ENCODE measurements around the gene MYEOV. TPM values are rescaled to one million over a fixed set of nuclear protein-coding genes. Genes with fewer than 3 reads are reported as not detected.

MYEOV gene
- total and polyA plus RNA-seq, 2 of the 8 experiments (the other 6 are each of a cell fraction or from before 2014, with no cell fraction given), result 0.44 to 0.67 TPM

GRCh38 chr11:69267395-69267805 is 26.6 kb upstream of the MYEOV start:
- H4K91ac ChIP-seq (replicated peaks; ENCODE audit: insufficient read length, low read length), result no peak overlapping the region
- no peak overlapping the region for H3K9ac ChIP-seq (replicated peaks in 1 of 4; ENCODE audit: extremely low read depth in 1 of 4, low read depth in 3 of 4, low read length in 3 of 4)
- no peak overlapping the region for H2AK5ac ChIP-seq (ENCODE audit: low read depth, low read length)
- CTCF ChIA-PET (ENCODE audit: partially characterized antibody), result interaction anchor here (1.0 to 1.5 kb wide), 3 partner anchors 10 to 376 kb away, joined by 3 read pairs; no protein-coding TSS in a partner anchor
- no peak overlapping the region for H4K5ac ChIP-seq (ENCODE audit: insufficient read length, low read depth, low read length)
- no peaks in the 10 kb centered on the region for H3K36me3 ChIP-seq (ENCODE audit: control insufficient read depth in 2 of 4, insufficient read depth in 4 of 4, low read length in 3 of 4)
- no peaks in the 10 kb centered on the region for H3K27me3 ChIP-seq (replicated peaks in 1 of 4; ENCODE audit: control insufficient read depth in 3 of 4, extremely low read depth in 1 of 4, insufficient read depth in 3 of 4, low read length in 3 of 4)
- POLR2A ChIA-PET (ENCODE audit: partially characterized antibody), result interaction anchor here (0.6 kb wide), 1 partner anchor 19 kb away, joined by 3 read pairs; no protein-coding TSS in a partner anchor
- H2BK20ac ChIP-seq (ENCODE audit: low read length), result no peak overlapping the region
- no peak overlapping the region for H3K23ac ChIP-seq (ENCODE audit: insufficient read length)
- H2BK12ac ChIP-seq (ENCODE audit: low read depth, low read length), result no peak overlapping the region
- H4K20me1 ChIP-seq (replicated peaks in 1 of 2; ENCODE audit: control insufficient read depth in 1 of 2, insufficient read depth in 2 of 2, low read length in 2 of 2), result peaks cover 0 to 3% of the 10 kb centered on the region in 2 experiments
- no peak overlapping the region for H3K4ac ChIP-seq (replicated peaks; ENCODE audit: insufficient read length, low read depth, low read length)
- no peak overlapping the region for H3K14ac ChIP-seq (ENCODE audit: insufficient read length)
- H3K9me3 ChIP-seq (ENCODE audit: insufficient read depth in 2 of 2, low read depth in 1 of 2, low read length in 1 of 2), result 0 out of 4 replicates have a peak, but pooled peaks cover 0 to under 1% of the 10 kb centered on the region in 2 experiments
- H2BK15ac ChIP-seq (ENCODE audit: low read length), result no peak overlapping the region
- H3K27ac ChIP-seq (ENCODE audit: low read depth, low read length), result no peak overlapping the region
- H2BK120ac ChIP-seq (replicated peaks; ENCODE audit: low read depth, low read length), result no peak overlapping the region
- no peak overlapping the region; the same call in 1 of the 2 replicates for H3K18ac ChIP-seq (ENCODE audit: extremely low read depth, low read length)
- no peak overlapping the region for H2BK5ac ChIP-seq (ENCODE audit: low read depth, low read length)
- no peak overlapping the region for H4K8ac ChIP-seq (ENCODE audit: extremely low read depth, insufficient read depth, low read length)
- FAIRE-seq (no peak), DNase-seq (ENCODE audit: low read depth in 1 of 2, low spot score in 2 of 2) (no peak)
- H3K4me1 ChIP-seq (replicated peaks in 1 of 4; ENCODE audit: control insufficient read depth in 3 of 4, insufficient read depth in 4 of 4, low read length in 3 of 4), result no peaks in the 10 kb centered on the region
- H3K4me3 ChIP-seq (ENCODE audit: extremely low read depth in 1 of 4, insufficient read depth in 2 of 4, low read depth in 3 of 4, low read length in 4 of 4), result no peak overlapping the region
- no peak overlapping the region for H3K4me2 ChIP-seq (ENCODE audit: insufficient read depth in 1 of 2, low read depth in 2 of 2, low read length in 2 of 2)
- 90% methylated on average over 12 of the region's 12 CpGs; no CpG with 5 or more reads in 1 of the 2 experiments for WGBS, 2 experiments (ENCODE audit: extremely low coverage in 1 of 2, insufficient coverage in 1 of 2, insufficient read length in 1 of 2, insufficient replicate concordance in 2 of 2, low coverage in 1 of 2, low lambda C conversion rate in 2 of 2, missing lambda C conversion rate in 1 of 2)
- no peaks in the 10 kb centered on the region for H3K79me2 ChIP-seq (ENCODE audit: control insufficient read depth in 1 of 2, insufficient read depth in 2 of 2, low read length in 2 of 2)
- no peak overlapping the region for H3K56ac ChIP-seq (replicated peaks; ENCODE audit: insufficient read length, low read depth, low read length)
- no peak overlapping the region for H2AFZ ChIP-seq (ENCODE audit: low read length)
- peaks cover 12% of the 10 kb centered on the region; the same call in 1 of the 2 replicates for H3K23me2 ChIP-seq (ENCODE audit: low read depth, low read length)
- no peaks in the 10 kb centered on the region for H3K79me1 ChIP-seq (ENCODE audit: low read depth, low read length)
- TF ChIP-seq JUND (IDR thresholded peaks at IDR 0.05; ENCODE audit: low read length), result no peak
- no peak for TF ChIP-seq SAP30 (IDR thresholded peaks at IDR 0.05; ENCODE audit: insufficient read depth, insufficient replicate concordance, low read length)
- no peak for TF ChIP-seq CHD1 (IDR thresholded peaks at IDR 0.05; ENCODE audit: low read depth, low read length)
- no peak for TF ChIP-seq KDM1A (IDR thresholded peaks at IDR 0.05; ENCODE audit: borderline replicate concordance, low read length)
- no peak for TF ChIP-seq SP2 (IDR thresholded peaks at IDR 0.05; ENCODE audit: low read length)
- TF ChIP-seq MAX (IDR thresholded peaks at IDR 0.05), result no peak
- TF ChIP-seq E2F6 (IDR thresholded peaks at IDR 0.05), result no peak
- TF ChIP-seq CTBP2 (IDR thresholded peaks at IDR 0.05; ENCODE audit: borderline replicate concordance, insufficient read depth, insufficient read length, low read length), result no peak
- TF ChIP-seq POU5F1 (IDR thresholded peaks at IDR 0.05; ENCODE audit: low read depth, low read length), result no peak

Data from H1 (cell line).